22Rv1 (cell line): ENCODE data around the gene EFCAB14.
"Not testable (repeated sequence)": the region's sequence is repeated elsewhere in the genome, so short reads cannot be mapped to it uniquely, and the experiment has no call there.

Source experiments
- H3K27ac ChIP-seq: fragments of 450-650 bp; 2 replicates; pipeline ENCODE4 v1.5.1; 2017
- CTCF ChIP-seq: fragments of 450-650 bp; IDR thresholded peaks from 2 replicates; pipeline ENCODE4 v1.5.1; 2017; ENCODE audit warnings: mild to moderate bottlenecking
- ZFX ChIP-seq: fragments of 450-650 bp; IDR thresholded peaks from 2 replicates; pipeline ENCODE4 v1.6.1; 2017; ENCODE audit warnings: antibody characterized with exemption, borderline replicate concordance

The EFCAB14 gene

GRCh38 chr1:46757956-46758528 lies 39.1 kb upstream of the EFCAB14 start:
- H3K27ac ChIP-seq, result peak overlapping the region; percentile 79
- TF ChIP-seq CTCF (no peak), ZFX (no peak)

- H3K27ac ChIP-seq, result peak overlapping the region; percentile 79
These were observed 38.5 kb upstream of the EFCAB14 start for GRCh38 chr1:46757247-46757955.

GRCh38 chr1:46755121-46755520 lies 36.2 kb upstream of the EFCAB14 start:
- H3K27ac ChIP-seq, result no peak overlapping the region
- TF ChIP-seq ZFX, result no peak
- TF ChIP-seq CTCF, result no peak

More at GRCh38 chr1:46757247-46757955, 38.5 kb upstream of the EFCAB14 start:
- TF ChIP-seq ZFX (no peak), CTCF (no peak)

GRCh38 chr1:46754707-46755106 lies 35.8 kb upstream of the EFCAB14 start:
- not testable (repeated sequence) for H3K27ac ChIP-seq

GRCh38 chr1:46753985-46754384 lies 35.1 kb upstream of the EFCAB14 start:
- H3K27ac ChIP-seq, result no peak overlapping the region
- TF ChIP-seq CTCF, result no peak
- TF ChIP-seq ZFX, result no peak

- H3K27ac ChIP-seq, result 0 out of 2 replicates have a peak overlapping the region, but pooled peaks have one; percentile 12
- TF ChIP-seq ZFX (no peak), CTCF (no peak)
These were observed 31.0 kb upstream of the EFCAB14 start for GRCh38 chr1:46749921-46750404.

GRCh38 chr1:46749404-46749803 lies 30.5 kb upstream of the EFCAB14 start:
- no peak for TF ChIP-seq ZFX
- TF ChIP-seq CTCF, result no peak
- H3K27ac ChIP-seq, result no peak overlapping the region
